MM.1S (cell line): ENCODE data around the gene TERT.
A peak's percentile ranks its signal among the peaks of the same experiment; 100 is the strongest.

Experiments used
- DNase-seq: peaks from one replicate; pipeline ENCODE4 v3.0.0-alpha.2; 2015
- H2AFZ ChIP-seq: fragments of 300-600 bp; sonication (generic); 2 replicates; pipeline ENCODE4 v1.6.0; 2016; ENCODE audit warnings: antibody characterized with exemption, low read length
- H3F3A ChIP-seq: fragments of 300-600 bp; sonication (generic); 2 replicates; pipeline ENCODE4 v1.6.1; 2016; ENCODE audit warnings: mild to moderate bottlenecking, antibody characterized with exemption, low read length, moderate library complexity, mixed read lengths; ENCODE audit not compliant: insufficient read depth
- H3K27ac ChIP-seq: fragments of 300-600 bp; sonication (generic); 2 replicates; pipeline ENCODE4 v1.5.1; 2016; ENCODE audit warnings: mild to moderate bottlenecking, low read length
- H3K27me3 ChIP-seq: fragments of 300-600 bp; sonication (generic); replicated peaks from 2 replicates; pipeline ENCODE4 v1.6.0; 2016; ENCODE audit warnings: low read length; ENCODE audit not compliant: insufficient read depth
- H3K36me3 ChIP-seq: fragments of 300-600 bp; sonication (generic); replicated peaks from 2 replicates; pipeline ENCODE4 v1.6.1; 2016; ENCODE audit warnings: mild to moderate bottlenecking, low read length, mixed read lengths; ENCODE audit not compliant: insufficient read depth
- H3K4me1 ChIP-seq: fragments of 300-600 bp; sonication (generic); 2 replicates; pipeline ENCODE4 v1.6.1; 2016; ENCODE audit warnings: low read length, mixed read lengths
- H3K4me2 ChIP-seq: fragments of 300-600 bp; sonication (generic); 2 replicates; pipeline ENCODE4 v1.6.0; 2016; ENCODE audit warnings: low read depth, low read length
- H3K4me3 ChIP-seq: fragments of 300-600 bp; sonication (generic); 2 replicates; pipeline ENCODE4 v1.5.1; 2016; ENCODE audit warnings: low read length, mixed read lengths
- H3K79me2 ChIP-seq: fragments of 300-600 bp; sonication (generic); 2 replicates; pipeline ENCODE4 v1.6.1; 2016; ENCODE audit warnings: mixed run types, low read length, mixed read lengths
- H3K9ac ChIP-seq: fragments of 300-600 bp; sonication (generic); 2 replicates; pipeline ENCODE4 v1.6.1; 2016; ENCODE audit warnings: low read length, mixed read lengths
- H3K9me2 ChIP-seq: fragments of 300-600 bp; sonication (generic); replicated peaks from 2 replicates; pipeline ENCODE4 v1.6.1; 2016; ENCODE audit warnings: mild to moderate bottlenecking, low read length, mixed read lengths; ENCODE audit not compliant: insufficient read depth
- H3K9me3 ChIP-seq: fragments of 300-600 bp; sonication (generic); replicated peaks from 2 replicates; pipeline ENCODE4 v1.6.1; 2016; ENCODE audit warnings: mild to moderate bottlenecking, low read length, mixed read lengths; ENCODE audit not compliant: insufficient read depth
- H4K20me1 ChIP-seq: fragments of 300-600 bp; sonication (generic); 2 replicates; pipeline ENCODE4 v1.6.1; 2016; ENCODE audit warnings: mild to moderate bottlenecking, low read length, moderate library complexity, mixed read lengths; ENCODE audit not compliant: insufficient read depth
- CTCF ChIP-seq: fragments of 300-600 bp; sonication (generic); IDR thresholded peaks from 2 replicates; pipeline ENCODE4 v1.5.1; 2016; ENCODE audit warnings: antibody characterized with exemption, low read length, mixed read lengths
- EZH2 ChIP-seq: fragments of 300-600 bp; sonication (generic); optimal IDR thresholded peaks from 2 replicates; pipeline ENCODE3; 2017; ENCODE audit warnings: low read depth, mild to moderate bottlenecking, antibody characterized with exemption, low read length, mixed read lengths
- EZH2phosphoT487 ChIP-seq: fragments of 300-600 bp; sonication (generic); IDR thresholded peaks from 2 replicates; pipeline ENCODE4 v1.6.1; 2018; ENCODE audit warnings: antibody characterized with exemption, low read length

Gene TERT

GRCh38 chr5:1318659-1319251 lies 23.9 kb upstream of the TERT start:
- peak; percentile 79 for DNase-seq
- TF ChIP-seq CTCF, result no peak
- no peak for TF ChIP-seq EZH2
- TF ChIP-seq EZH2phosphoT487, result no peak
- Histone ChIP-seq H4K20me1 (no peaks in the 10 kb centered on the region), H3K36me3 (peaks cover 60% of the 10 kb centered on the region), H3K9ac (peak overlapping the region; percentile 63), H3K4me3 (no peak overlapping the region), H3K27me3 (no peaks in the 10 kb centered on the region), H3K4me1 (peaks cover 89% of the 10 kb centered on the region), H3K9me2 (no peaks in the 10 kb centered on the region), H3K27ac (peak overlapping the region; percentile 99), H3K9me3 (no peaks in the 10 kb centered on the region), H3F3A (peaks cover 97% of the 10 kb centered on the region), H3K4me2 (peak overlapping the region; percentile 55; the same call in 1 of the 2 replicates), H2AFZ (no peak overlapping the region), H3K79me2 (peaks cover 68% of the 10 kb centered on the region)

GRCh38 chr5:1317921-1318565 lies 23.2 kb upstream of the TERT start:
- DNase-seq, result peak; percentile 5
- Histone ChIP-seq H3K9me2 (no peaks in the 10 kb centered on the region), H3K27ac (peak overlapping the region; percentile 99), H2AFZ (no peak overlapping the region), H3K4me3 (no peak overlapping the region), H3F3A (peaks cover 98% of the 10 kb centered on the region), H3K36me3 (peaks cover 54% of the 10 kb centered on the region), H3K4me2 (peak overlapping the region; percentile 55; the same call in 1 of the 2 replicates), H3K9me3 (no peaks in the 10 kb centered on the region), H3K9ac (peak overlapping the region; percentile 99), H4K20me1 (no peaks in the 10 kb centered on the region), H3K27me3 (no peaks in the 10 kb centered on the region), H3K79me2 (peaks cover 61% of the 10 kb centered on the region), H3K4me1 (peaks cover 90% of the 10 kb centered on the region)
- TF ChIP-seq EZH2 (no peak), EZH2phosphoT487 (no peak)

- peak overlapping the region; percentile 55 for H3K4me2 ChIP-seq
- H3K27ac ChIP-seq, result peak overlapping the region; percentile 99
- H3K4me3 ChIP-seq, result 0 out of 2 replicates have a peak overlapping the region, but pooled peaks have one; percentile 7
These were observed 21.9 kb upstream of the TERT start for GRCh38 chr5:1316588-1317340.

More at GRCh38 chr5:1316588-1317340, 21.9 kb upstream of the TERT start:
- Histone ChIP-seq H3K4me1 (peaks cover 92% of the 10 kb centered on the region), H3K9ac (peak overlapping the region; percentile 99), H3F3A (peaks cover 96% of the 10 kb centered on the region), H3K9me3 (no peaks in the 10 kb centered on the region), H3K36me3 (peaks cover 42% of the 10 kb centered on the region), H4K20me1 (no peaks in the 10 kb centered on the region), H3K9me2 (no peaks in the 10 kb centered on the region), H3K27me3 (no peaks in the 10 kb centered on the region), H3K79me2 (peaks cover 48% of the 10 kb centered on the region), H2AFZ (no peak overlapping the region)
- TF ChIP-seq EZH2phosphoT487 (no peak), CTCF (no peak), EZH2 (no peak)
- DNase-seq, result no peak
